Measurements from ENCODE around the gene AKAP13.
A peak's percentile ranks its signal among the peaks of the same experiment; 100 is the strongest.

Gene AKAP13

DNA sequence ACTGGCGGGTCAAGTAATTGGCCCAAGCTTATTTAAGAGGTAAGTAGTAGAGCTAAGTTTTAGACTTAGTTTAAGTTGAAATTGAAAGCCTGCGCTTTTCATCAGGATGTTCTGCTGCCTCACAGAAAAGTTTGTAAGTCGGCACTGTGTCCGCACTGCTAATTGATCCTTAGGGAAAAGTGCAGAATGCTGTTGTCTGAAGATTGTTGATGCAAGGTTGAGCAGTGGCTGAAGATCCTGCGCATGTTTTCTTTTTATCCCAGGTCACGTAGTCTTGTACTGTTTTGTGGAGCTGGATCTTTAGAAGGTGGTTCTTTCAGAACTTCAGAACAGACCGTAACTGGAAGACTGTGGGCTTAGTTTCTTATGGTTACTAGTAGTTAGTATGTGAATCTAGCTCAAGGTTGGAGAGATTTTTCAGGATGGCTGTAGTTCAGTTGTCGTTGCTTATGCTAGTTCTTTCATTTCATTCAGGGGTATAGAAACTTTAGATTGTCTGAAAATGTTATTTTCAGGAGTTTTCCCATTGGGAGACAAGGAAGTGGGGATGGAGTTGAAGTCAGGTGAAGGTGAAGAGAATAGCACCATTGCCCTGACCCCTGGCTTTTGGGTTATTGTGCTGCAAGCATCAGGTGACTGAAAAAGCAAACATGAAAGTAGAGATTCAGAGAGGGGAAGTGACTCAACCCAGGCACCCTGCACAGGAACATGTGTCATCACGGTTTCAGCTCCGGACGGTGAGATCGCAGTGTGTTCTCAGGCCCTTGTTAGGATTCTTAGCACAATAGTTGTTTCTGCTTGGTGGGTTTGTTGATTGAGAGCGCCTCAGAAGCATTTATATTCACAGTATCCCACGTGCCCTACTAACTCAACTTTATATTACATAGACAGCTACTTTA lies 32.8 kb downstream of the AKAP13 start (continued):
- 0 out of 2 replicates have a peak, but pooled peaks have one; percentile 14 for TF ChIP-seq ZFP69B (tag by site-specific recombination; IDR thresholded peaks at IDR 0.05)
- TF ChIP-seq, protein P1, sequence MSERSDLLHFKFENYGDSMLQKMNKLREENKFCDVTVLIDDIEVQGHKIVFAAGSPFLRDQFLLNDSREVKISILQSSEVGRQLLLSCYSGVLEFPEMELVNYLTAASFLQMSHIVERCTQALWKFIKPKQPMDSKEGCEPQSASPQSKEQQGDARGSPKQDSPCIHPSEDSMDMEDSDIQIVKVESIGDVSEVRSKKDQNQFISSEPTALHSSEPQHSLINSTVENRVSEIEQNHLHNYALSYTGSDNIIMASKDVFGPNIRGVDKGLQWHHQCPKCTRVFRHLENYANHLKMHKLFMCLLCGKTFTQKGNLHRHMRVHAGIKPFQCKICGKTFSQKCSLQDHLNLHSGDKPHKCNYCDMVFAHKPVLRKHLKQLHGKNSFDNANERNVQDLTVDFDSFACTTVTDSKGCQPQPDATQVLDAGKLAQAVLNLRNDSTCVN (tag by site-specific recombination; optimal IDR thresholded peaks at IDR 0.05): no peak
- no peak for TF ChIP-seq ZSCAN16 (tag by site-specific recombination; IDR thresholded peaks at IDR 0.05)
- TF ChIP-seq, protein P2, sequence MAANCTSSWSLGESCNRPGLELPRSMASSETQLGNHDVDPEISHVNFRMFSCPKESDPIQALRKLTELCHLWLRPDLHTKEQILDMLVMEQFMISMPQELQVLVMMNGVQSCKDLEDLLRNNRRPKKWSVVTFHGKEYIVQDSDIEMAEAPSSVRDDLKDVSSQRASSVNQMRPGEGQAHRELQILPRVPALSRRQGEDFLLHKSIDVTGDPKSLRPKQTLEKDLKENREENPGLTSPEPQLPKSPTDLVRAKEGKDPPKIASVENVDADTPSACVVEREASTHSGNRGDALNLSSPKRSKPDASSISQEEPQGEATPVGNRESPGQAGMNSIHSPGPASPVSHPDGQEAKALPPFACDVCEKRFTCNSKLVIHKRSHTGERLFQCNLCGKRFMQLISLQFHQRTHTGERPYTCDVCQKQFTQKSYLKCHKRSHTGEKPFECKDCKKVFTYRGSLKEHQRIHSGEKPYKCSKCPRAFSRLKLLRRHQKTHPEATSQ (tag by site-specific recombination; IDR thresholded peaks at IDR 0.05): no peak
- TF ChIP-seq ZNF211 (tag by site-specific recombination; IDR thresholded peaks at IDR 0.05; ENCODE audit: low read depth): no peak
- TF ChIP-seq SETDB1 (IDR thresholded peaks at IDR 0.05; ENCODE audit: insufficient read length, low read length): no peak
- TF ChIP-seq ZEB2 (tag by site-specific recombination; IDR thresholded peaks at IDR 0.05): peak; percentile 51; the same call in 1 of the 2 replicates
- peak; percentile 90 for TF ChIP-seq ZBTB48 (tag by site-specific recombination; IDR thresholded peaks at IDR 0.05)
- TF ChIP-seq, protein P3, sequence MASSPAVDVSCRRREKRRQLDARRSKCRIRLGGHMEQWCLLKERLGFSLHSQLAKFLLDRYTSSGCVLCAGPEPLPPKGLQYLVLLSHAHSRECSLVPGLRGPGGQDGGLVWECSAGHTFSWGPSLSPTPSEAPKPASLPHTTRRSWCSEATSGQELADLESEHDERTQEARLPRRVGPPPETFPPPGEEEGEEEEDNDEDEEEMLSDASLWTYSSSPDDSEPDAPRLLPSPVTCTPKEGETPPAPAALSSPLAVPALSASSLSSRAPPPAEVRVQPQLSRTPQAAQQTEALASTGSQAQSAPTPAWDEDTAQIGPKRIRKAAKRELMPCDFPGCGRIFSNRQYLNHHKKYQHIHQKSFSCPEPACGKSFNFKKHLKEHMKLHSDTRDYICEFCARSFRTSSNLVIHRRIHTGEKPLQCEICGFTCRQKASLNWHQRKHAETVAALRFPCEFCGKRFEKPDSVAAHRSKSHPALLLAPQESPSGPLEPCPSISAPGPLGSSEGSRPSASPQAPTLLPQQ (tag by site-specific recombination; IDR thresholded peaks at IDR 0.05): 0 out of 2 replicates have a peak, but pooled peaks have one; percentile 47
- TF ChIP-seq ZNF184 (tag by site-specific recombination; IDR thresholded peaks at IDR 0.05): 0 out of 2 replicates have a peak, but pooled peaks have one; percentile 43
- no peak for TF ChIP-seq ZNF571 (tag by site-specific recombination; IDR thresholded peaks at IDR 0.05)
- no peak for TF ChIP-seq KLF1 (tag by site-specific recombination; IDR thresholded peaks at IDR 0.05)
- TF ChIP-seq ZNF658 (tag by site-specific recombination; IDR thresholded peaks at IDR 0.05): no peak
- TF ChIP-seq ZNF664 (tag by site-specific recombination; IDR thresholded peaks at IDR 0.05): no peak
- no peak for TF ChIP-seq ZNF202 (tag by site-specific recombination; IDR thresholded peaks at IDR 0.05; ENCODE audit: borderline replicate concordance)
- TF ChIP-seq ZNF529 (tag by site-specific recombination; IDR thresholded peaks at IDR 0.05; ENCODE audit: insufficient replicate concordance): no peak
- TF ChIP-seq ZNF768 (tag by site-specific recombination; IDR thresholded peaks at IDR 0.05): no peak
- TF ChIP-seq RBAK (tag by site-specific recombination; IDR thresholded peaks at IDR 0.05): no peak
- TF ChIP-seq ZNF175 (tag by site-specific recombination; IDR thresholded peaks at IDR 0.05): no peak
- TF ChIP-seq, protein P4, sequence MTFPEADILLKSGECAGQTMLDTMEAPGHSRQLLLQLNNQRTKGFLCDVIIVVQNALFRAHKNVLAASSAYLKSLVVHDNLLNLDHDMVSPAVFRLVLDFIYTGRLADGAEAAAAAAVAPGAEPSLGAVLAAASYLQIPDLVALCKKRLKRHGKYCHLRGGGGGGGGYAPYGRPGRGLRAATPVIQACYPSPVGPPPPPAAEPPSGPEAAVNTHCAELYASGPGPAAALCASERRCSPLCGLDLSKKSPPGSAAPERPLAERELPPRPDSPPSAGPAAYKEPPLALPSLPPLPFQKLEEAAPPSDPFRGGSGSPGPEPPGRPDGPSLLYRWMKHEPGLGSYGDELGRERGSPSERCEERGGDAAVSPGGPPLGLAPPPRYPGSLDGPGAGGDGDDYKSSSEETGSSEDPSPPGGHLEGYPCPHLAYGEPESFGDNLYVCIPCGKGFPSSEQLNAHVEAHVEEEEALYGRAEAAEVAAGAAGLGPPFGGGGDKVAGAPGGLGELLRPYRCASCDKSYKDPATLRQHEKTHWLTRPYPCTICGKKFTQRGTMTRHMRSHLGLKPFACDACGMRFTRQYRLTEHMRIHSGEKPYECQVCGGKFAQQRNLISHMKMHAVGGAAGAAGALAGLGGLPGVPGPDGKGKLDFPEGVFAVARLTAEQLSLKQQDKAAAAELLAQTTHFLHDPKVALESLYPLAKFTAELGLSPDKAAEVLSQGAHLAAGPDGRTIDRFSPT (tag by site-specific recombination; IDR thresholded peaks at IDR 0.05): no peak
- TF ChIP-seq ZNF549 (tag by site-specific recombination; IDR thresholded peaks at IDR 0.05): no peak
- no peak for TF ChIP-seq ZFHX2 (tag by site-specific recombination; conservative IDR thresholded peaks at IDR 0.05)
- TF ChIP-seq, protein P5, sequence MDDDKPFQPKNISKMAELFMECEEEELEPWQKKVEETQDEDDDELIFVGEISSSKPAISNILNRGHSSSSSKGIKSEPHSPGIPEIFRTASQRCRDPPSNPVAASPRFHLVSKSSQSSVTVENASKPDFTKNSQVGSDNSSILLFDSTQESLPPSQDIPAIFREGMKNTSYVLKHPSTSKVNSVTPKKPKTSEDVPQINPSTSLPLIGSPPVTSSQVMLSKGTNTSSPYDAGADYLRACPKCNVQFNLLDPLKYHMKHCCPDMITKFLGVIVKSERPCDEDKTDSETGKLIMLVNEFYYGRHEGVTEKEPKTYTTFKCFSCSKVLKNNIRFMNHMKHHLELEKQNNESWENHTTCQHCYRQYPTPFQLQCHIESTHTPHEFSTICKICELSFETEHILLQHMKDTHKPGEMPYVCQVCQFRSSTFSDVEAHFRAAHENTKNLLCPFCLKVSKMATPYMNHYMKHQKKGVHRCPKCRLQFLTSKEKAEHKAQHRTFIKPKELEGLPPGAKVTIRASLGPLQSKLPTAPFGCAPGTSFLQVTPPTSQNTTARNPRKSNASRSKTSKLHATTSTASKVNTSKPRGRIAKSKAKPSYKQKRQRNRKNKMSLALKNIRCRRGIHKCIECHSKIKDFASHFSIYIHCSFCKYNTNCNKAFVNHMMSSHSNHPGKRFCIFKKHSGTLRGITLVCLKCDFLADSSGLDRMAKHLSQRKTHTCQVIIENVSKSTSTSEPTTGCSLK (tag by site-specific recombination; IDR thresholded peaks at IDR 0.05): no peak
- peak; percentile 25; the same call in 1 of the 2 replicates for TF ChIP-seq IKZF3 (tag by site-specific recombination; IDR thresholded peaks at IDR 0.05)
- no peak for TF ChIP-seq ZNF677 (tag by site-specific recombination; IDR thresholded peaks at IDR 0.05)
- TF ChIP-seq ZNF239 (tag by site-specific recombination; IDR thresholded peaks at IDR 0.05): no peak
- TF ChIP-seq ZNF223 (tag by site-specific recombination; IDR thresholded peaks at IDR 0.05): no peak
- peak; percentile 97 for TF ChIP-seq ZBTB17 (tag by site-specific recombination; IDR thresholded peaks at IDR 0.05)

Data from HEK293 (cell line).